Prostate gland (tissue), 2 donors: Measurements from ENCODE around the gene MOGAT2.
"Not testable (repeated sequence)": the region's sequence is repeated elsewhere in the genome, so short reads cannot be mapped to it uniquely, and the experiment has no call there.

ENCODE experiments used
- CTCF ChIP-seq, 4 experiments: fragments of 200-600 bp in 2 of 4; fragments of 450-650 bp in 2 of 4; sonication (generic) in 2 of 4; IDR thresholded peaks; 1 replicate in 3 of 4; 2 replicates in 1 of 4; pipeline ENCODE4 v1.5.1; 2016 to 2019; ENCODE audit warnings: antibody characterized with exemption in 4 of 4, mild to moderate bottlenecking in 2 of 4, moderate library complexity in 2 of 4
- POLR2AphosphoS5 ChIP-seq: sonication (generic); formaldehyde crosslinking; IDR thresholded peaks from one replicate; pipeline ENCODE4 v1.6.1; 2017; ENCODE audit warnings: antibody characterized with exemption

DNA sequence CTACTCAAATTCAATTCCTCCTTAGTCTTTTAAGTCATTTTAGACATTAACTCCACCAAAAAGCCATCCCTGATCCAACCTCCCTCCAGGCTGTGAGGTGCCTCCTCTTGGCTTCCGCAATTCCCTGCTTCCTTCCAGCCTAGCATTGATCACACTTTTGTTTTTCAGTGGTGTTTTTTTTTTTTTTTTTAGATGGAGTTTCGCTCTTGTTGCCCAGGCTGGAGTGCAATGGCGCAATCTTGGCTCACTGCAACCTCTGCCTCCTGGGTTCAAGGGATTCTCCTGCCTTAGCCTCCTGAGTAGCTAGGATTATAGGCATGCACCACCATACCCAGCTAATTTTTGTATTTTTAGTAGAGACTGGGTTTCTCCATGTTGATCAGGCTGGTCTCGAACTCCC is 25.5 kb downstream of the MOGAT2 start:
- TF ChIP-seq CTCF (IDR thresholded peaks at IDR 0.05); POLR2AphosphoS5: not testable (repeated sequence)
